ENCODE results near the gene MGARP. TPM values are rescaled to one million over a fixed set of nuclear protein-coding genes. Genes with fewer than 3 reads are reported as not detected.
"Not testable (repeated sequence)": the region's sequence is repeated elsewhere in the genome, so short reads cannot be mapped to it uniquely, and the experiment has no call there.

Gene MGARP
- 0.28 TPM for polyA plus RNA-seq (ENCODE audit: insufficient read length)

DNA sequence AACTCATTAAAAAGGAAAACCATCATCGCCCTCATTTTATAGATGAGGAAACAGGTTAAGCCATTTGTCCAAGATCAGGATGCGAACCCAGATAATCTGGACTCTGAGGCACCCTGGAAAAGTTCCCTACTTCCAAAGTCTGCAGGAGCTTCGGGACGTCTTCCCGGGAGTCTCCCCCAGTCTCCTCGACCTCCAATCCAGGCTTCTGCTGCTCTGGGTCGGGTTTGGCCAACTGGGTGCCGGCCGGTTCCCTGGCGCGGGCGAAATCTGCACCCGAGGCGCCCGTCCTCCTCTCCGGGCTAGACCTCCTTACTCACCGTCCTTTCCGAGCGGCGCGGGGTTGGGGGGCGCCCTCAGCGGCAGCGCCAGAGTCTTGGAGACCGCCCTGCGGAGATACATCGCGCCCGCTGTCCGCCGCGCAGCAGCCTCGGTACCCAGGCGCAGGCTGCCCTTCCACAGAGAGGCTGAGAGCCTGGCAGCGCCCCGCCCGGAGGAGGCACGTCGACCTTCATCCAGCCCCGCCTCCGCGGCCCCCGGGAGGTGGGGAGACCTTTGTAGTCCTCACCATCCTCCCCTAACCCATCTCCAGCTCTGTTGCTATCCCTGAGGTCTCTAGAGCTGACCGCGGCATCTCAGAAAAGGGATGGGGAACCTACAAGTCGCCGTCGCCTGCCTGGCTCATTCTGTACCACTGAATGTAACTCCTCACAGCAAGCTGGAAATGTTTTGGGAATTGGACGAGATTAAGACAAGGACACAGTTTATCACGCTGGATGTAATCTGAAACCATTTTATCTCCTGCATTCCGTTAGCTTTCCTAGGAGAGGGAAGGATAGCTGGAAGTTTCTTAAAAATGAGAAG is at the start of gene MGARP:
Gene MGARP (minus strand): TSS at position 466 of the 861 bp plus-strand sequence. CDS start 67 bp downstream, at position 399.
- no peak for DNase-seq (ENCODE audit: low read depth)

DNA sequence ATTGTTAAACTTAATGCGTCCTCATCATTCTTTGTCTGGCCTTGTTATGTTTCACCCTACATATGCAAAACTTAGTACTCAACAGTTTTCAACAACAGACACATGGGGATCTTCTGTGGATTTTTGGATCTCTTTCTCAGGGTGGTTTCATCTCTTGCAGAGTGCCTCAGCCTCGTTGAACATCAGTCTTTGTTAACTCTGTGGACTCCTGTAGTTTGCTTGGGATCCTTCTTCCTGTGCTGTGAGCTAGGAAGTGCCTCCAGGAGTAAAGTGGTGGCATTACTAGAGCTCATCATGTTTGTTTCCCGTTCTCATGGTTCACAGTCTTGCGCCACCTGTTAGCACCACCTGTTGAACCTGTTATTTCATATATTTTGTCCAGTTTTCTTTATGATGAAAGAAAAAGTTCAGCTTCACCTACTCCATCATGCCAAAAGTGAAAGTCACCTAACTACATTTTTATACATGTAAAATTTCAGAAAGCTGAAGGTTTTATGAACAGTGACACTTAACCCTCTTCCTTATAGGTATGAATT is 49.7 kb upstream of the MGARP start:
- no peak for DNase-seq (ENCODE audit: low read depth)

DNA sequence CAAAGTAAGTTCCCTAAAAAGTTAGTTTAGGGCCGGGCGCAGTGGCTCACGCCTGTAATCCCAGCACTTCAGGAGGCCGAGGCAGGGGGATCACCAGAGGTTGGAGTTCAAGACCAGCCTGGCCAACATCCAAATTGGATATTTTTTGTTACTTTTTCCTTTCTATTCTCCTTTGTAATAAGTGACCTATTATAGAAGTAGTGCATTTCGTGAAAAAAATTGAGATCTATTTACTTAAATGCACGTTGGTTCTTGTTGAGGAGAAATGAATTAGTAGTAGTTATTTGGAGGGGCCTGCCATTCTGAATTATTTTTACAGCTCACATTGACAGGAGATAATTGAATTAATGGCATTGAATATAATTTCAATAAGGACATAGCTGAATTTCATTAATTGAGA is 44.6 kb upstream of the MGARP start:
- DNase-seq (ENCODE audit: low read depth): no peak

DNA sequence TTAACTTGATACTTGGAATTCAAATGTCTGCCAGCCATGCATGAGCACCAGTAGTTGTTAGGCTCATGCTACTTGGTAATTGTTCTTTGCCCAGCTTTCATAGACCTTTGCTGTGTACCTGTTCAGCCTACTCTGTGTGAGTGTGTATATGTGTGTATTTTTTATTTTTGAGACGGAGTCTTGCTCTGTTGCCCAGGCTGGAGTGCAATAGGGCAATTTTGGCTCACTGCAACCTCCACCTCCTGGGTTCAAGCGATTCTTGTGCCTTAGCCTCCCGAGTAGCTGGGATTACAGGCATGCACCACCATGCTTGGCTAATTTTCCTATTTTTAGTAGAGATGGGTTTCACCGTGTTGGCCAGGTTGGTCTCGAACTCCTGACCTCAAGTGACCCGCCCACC is 42.5 kb upstream of the MGARP start:
- DNase-seq (ENCODE audit: low read depth): not testable (repeated sequence)

DNA sequence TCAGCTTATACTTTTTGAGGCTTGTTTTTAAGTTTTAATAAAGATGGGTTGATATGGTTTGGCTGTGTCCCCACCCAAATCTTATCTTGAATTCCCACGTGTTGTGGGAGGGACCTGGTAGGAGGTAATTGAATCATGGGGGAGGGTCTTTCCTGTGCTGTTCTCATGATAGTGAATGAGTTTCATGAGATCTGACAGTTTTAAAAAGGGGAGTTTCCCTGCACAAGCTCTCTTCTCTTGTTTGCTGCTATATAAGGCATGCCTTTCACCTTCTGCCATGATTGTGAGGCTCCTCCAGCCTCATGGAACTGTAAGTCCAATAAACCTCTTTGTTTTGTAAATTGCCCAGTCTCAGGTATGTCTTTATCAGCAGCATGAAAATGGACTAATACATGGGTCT is 42.0 kb upstream of the MGARP start:
- not testable (repeated sequence) for DNase-seq (ENCODE audit: low read depth)

DNA sequence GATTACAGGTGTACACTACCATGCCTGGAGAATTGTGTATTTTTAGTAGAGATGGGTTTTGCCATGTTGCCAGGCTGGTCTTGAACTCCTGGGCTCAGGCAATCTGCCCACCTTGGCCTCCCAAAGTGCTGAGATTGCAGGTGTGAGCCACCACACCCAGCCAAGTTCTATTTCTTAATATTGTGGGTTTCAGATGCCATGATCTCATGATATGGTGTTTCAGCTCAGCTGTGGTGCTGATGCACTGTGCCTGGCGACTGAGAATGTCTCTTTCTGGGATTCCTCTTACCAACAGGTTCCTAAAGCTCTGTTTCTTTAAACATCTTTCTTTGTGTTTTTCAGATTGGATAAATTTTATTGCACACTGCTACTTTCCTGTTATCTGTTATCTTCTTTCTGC is 39.5 kb upstream of the MGARP start:
- DNase-seq (ENCODE audit: low read depth): no peak

DNA sequence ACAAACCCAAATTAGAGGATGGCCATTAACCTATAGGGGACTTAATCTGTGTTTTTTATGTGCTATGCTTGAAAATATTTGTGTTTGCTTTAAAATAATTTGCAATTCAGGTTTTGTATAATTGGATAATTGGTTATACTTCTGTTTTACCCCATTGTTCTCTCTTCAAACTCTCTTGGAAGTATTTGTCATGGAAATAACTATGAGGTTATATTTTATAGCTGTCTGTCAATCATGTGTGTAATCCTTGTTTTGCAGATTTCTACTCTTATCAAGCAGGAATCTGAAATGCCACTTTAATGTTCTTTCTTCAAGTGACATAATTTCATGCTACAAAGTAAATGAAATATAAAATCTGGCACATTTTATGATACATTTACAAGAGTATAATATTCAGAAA is 37.6 kb upstream of the MGARP start:
- DNase-seq (ENCODE audit: low read depth): no peak

DNA sequence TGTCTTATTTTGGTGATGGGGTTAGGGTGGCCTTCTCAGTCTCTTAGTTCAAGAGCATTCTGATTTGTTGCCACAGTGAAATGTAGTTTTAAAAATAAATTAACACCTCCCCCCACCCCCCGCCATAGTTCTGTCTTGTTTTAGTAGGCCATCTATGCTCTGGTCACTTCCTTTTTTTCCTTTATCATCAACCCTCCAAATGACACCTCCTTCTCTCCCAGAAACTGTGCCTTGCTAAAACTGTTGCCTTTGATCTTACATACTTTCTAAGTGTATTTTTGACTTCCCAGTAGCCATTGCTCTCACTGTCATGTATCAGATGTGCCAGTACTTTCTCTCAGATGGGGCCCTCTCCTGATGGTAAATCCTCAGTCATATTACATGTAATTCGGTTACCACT is 36.7 kb upstream of the MGARP start:
- no peak for DNase-seq (ENCODE audit: low read depth)

DNA sequence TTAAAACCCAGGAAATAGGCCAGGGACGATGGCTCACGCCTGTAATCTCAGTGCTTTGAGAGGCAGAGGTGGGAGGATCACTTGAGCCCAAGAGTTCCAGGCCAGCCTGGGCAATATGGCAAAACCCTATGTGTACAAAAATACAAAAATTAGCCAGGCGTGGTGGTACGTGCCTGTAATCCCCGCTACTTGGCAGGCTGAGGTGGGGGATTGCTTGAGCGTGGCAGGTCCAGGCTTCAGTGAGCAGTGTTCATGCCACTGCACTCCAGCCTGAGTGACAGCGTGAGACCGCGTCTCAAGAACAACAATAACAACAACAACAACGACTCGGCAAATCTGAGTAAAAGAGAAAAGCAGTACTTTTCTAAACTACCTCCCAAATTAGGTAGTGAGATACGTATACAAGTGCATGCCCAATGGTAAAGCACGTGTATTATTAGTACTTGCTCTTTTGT is 35.2 kb upstream of the MGARP start:
- no peak for DNase-seq (ENCODE audit: low read depth)

DNA sequence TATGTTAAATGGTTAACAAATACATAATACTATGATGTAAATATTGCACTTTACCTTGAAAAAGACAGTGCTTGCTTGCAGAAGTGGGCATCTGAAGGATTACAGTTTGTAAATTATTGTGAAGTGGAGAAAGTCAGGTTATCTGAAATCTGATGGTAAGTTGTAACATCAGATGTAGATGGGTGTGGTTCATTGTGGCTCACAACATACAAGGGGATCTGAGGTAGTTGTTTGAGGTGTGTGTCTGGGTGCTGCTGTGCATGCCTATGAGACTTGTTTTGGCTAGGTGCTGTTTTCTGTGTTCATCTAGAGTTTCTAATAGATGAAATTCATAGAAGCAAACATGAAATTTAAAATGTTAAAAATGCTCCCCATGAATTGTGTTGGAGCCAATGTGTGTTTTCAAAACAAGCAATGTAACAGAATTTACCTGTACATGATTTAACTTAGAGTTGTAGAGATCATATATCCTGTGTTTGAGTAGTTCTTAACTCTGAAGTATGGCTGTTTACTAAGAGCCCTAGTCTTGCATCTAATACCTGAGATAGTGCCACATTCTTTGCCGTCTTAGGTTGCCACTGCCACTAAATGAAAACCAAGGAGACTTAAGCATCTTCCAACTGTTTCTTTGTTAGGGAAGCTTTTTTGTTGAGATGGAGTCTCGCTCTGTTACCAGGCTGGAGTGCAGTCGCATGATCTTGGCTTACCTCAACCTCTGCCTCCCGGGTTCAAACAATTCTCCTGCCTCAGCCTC is 34.2 kb upstream of the MGARP start:
- DNase-seq (ENCODE audit: low read depth): no peak

DNA sequence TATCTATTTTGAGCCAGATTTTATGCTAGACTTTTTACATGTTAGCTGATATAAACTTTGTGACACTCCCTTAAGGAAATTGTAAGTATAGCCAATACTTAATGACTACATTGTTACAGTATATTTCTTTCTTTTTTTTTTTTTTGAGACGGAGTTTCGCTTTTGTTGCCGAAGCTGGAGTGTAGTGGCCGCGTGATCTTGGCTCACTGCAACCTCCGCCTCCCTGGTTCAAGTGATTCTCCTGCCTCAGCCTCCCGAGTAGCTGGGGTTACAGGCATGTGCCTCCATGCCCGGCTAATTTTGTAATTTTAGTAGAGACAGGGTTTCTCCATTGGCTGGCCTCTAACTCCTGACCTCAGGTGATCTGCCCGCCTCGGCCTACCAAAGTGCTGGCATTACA is 33.4 kb upstream of the MGARP start:
- not testable (repeated sequence) for DNase-seq (ENCODE audit: low read depth)

DNA sequence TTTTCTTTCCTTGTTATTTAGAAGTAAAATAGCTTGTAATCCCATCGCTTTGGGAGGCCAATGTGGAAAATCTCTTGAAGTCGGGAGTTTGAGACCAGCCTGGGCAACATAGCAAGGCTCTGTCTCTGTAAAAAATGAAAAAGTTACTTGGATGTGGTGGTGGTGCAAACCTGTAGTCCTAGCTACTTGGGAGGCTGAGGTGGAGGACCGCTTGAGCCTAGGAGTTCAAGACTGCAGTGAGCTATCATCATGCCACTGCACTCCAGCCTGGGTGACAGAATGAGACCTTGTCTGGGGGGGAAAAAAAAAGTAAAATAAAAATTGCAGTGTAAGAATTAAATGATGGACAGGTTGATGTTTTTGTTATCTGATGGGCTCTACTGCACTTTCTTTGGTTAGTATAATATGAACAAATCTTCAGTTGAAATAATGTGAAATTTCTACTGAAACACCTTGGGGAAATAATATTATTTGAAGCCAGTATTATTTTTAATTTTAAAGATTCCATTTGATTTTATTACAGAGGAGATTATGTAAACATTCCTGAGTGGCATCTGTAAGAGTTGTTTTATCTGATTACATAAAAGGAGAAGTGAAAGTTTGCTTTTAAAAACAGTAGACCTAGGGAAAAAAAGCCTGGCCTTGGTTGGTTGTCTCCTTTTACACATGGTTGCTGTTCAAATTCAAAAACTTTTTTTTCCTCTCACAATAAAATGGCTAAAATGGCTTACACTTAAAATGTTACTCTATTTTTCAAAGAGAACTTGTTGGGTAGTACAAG is 32.7 kb upstream of the MGARP start:
- DNase-seq (ENCODE audit: low read depth): no peak

DNA sequence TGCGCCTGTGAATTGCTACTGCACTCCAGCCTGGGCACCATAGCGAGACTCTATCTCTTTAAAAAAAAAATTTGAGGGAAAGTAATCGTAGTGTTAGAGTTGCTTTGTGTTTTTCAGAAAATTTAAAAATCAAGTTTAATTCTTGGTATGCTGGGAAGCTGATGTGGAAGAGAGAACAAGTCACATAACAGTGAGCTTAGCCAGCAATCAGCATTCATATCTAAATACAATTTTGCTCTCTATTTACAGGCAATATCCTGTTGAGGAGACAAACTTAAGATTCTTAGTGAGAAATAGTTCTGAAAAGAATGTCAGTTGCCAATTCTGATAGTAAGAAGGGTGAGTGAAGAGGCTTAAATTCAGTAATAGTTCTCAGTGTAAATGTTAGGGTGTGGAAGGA is 31.9 kb upstream of the MGARP start:
- DNase-seq (ENCODE audit: low read depth): no peak

DNA sequence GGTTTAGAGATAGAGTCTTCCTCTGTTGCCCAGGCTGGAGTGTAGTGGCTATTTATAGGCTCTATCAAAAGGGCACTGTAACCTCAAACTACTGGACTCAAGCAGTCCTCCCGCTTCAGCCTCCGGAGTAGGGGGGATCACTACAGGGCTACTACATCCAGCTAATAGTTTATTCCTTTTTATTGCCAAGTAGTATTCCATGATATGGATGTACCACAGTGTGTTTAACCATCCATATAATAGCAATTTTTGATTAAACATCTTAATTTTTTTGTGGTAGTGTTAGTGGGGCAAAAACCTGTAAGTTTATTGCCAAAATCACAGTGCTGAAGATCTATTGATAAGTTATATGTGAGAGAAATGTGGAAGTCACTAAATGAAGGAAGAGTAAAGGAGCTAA is 24.9 kb upstream of the MGARP start:
- DNase-seq (ENCODE audit: low read depth): no peak

DNA sequence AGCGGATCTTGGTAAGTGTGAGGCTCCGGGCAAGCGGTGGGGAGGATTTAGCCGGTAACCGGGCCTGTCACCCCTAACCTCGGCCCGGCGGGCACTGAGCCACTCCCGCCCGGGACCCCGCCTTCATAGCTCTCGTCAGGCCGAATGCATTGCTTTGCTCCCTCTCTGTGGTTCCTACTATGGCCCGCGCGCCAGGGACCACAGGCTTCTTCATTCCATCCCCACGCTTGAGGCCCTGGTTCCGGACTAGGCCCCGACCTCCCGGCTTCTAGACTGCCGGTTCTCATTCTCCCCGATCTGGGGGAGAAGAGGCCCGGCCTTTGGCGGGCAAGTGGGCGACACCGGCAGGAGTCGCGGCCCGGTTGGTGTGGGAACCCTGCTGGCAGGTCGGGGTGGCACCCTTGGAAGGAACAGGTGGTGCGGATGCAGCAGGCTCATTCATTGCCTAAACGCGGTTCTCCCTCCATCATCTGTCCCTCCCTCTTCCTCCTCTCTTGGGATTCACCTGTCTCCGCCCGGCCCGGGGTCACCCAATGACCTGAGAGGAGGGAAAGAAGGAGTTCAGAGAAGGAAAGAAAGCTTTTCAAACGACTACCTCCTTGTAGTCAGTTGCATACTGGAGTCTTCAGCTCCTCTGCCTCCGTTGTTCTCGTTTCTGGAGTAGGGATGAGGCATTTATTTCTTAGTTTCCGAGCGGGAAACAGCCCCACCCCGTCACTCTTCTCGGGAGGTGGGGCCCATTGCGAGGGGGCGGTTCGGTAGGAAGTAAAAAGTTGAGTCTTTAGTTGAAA is 22.0 kb upstream of the MGARP start, which contains the start of gene NDUFC1:
Gene NDUFC1 (minus strand): TSS at position 657 of the 791 bp plus-strand sequence. CDS start 6,679 bp downstream, outside the sequence.
- no peak for DNase-seq (ENCODE audit: low read depth)

DNA sequence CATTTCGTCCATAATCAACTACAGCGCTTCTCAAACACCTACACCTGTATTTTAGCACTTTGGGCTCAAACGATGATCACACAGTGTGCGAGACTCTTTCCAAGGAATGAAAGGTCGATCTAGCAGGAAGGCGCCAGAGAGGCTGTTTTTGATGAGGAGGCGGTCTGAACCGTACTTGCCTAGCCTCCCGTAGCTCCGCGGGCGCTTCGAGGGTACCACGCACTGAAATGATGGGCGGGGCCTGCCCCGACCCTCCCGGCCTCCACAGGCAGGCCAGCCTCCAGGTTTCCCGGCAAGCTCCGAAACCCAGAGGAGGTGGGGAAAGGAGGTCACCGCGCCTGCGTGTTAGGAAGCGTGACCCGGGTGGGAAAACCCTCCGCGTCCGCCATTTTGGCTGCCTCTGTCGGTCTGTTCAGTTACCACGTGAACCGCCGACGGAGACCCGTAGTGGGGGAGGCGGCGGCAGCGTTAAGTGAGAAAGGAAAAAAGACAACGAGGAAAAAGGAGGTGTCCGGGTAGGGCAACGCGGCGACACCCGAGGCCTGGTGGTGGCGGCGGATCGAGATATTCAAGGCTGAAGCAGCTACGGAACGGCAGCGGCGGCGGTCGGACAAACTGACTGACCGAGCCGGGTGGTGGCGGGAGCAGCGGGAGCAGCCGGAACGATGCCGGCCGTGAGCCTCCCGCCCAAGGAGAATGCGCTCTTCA is 21.2 kb upstream of the MGARP start, which contains the start of gene NAA15:
Gene NAA15 (plus strand): TSS at position 393 of the 708 bp plus-strand sequence. CDS start 273 bp downstream, at position 666.
- DNase-seq (ENCODE audit: low read depth): peak; percentile 93

DNA sequence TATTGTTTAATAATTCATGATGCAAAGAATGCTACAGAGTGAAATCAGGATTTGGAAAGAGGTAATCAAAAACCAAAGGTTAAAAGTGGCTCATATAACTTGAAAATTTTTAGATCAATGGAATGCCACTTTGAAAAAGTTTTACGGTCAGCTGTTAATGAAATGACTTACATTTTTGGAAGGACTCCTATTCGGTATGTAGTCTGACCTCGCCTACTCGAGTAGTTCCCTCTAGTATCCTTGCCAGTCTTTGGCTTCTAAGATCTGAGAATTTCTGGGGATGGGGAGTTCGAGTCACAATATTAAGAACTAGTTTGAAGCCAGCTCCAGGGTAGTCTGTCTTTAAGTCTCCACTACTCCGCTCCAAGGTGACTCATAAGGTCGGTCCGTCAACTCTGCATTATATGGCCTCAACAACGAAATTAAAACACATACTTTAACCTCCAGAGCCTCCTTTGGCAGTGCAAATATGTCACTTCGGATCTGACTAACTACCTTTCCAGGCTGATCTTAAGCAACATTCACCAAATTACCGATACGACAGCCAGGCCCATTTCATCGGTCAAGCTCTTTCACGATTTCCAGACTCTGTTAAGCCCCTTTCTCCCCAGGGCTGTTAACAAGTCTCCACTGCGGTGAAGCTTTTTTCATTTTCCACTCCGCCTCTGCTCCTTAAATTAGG is 20.5 kb upstream of the MGARP start:
- DNase-seq (ENCODE audit: low read depth): no peak

DNA sequence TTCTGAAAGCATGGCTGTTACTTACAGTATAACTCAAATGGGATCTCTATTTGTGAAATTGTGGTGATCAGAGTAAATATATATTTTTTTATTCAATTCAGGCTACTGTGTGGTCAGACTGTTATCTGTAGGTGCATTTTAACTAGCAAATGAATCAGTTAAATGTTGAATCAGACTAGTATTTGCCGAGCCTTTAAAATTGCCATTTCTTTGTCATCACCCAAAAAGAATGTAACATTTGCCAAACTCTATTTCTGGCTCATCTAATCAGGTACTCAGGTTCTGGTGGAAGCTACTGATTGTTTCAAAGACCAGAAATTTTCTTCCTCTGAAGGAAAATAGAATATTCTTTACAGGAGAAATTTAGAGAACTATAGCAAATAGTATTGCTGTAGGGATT is 19.5 kb upstream of the MGARP start:
- no peak for DNase-seq (ENCODE audit: low read depth)

DNA sequence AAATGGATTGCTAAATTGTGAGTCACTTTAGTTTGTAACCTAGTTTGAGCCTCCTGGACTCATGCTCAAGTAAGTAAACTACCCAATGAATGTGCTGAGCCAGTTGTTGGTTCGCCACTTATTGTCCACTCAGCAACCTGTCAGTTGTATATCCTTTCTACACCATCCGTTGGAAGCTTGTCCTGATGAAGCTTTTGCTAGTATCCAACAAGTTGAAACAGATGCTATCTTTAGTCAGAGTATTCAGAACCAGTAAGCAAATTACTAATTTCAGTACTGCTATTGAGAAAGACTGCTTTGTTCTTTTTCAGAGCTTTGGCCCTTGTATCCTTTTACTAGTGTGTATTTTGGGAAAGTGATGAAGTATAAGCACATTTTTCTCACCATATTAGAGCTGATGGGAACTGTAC is 17.0 kb upstream of the MGARP start:
- no peak for DNase-seq (ENCODE audit: low read depth)

DNA sequence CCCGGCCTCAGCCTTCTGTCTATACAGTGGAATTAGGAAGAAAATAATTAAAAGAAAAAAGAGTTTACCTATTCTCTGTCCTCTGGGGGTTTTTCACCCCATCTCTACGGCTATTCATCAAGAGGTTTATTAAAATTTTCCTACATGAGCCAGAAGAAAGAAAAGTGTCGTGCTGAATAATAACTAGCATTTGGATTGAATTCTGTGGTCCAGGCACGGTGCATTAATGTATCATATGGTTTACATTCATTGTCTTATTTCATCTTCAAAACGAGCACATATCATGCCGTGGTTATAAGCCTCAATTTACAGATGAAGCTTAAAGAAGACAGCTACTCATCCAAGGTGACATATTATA is 15.9 kb upstream of the MGARP start:
- DNase-seq (ENCODE audit: low read depth): no peak
